ENCODE measurements around the gene FCHO2.

GRCh38 chr5:73126381-73126780 lies 170.5 kb downstream of the FCHO2 start:
- no peak for TF ChIP-seq CTCF (IDR thresholded peaks at IDR 0.05 in 2 of 3, conservative IDR thresholded peaks at IDR 0.05 in 1 of 3; ENCODE audit: control insufficient read depth in 2 of 3, extremely low read depth in 1 of 3, insufficient read depth in 1 of 3, low read depth in 3 of 3, low read length in 3 of 3)
- TF ChIP-seq SIN3A (IDR thresholded peaks at IDR 0.05; ENCODE audit: low read depth, low read length): no peak
- no peak for TF ChIP-seq RBBP5 (conservative IDR thresholded peaks at IDR 0.05)
- no peak for TF ChIP-seq GATAD2B (conservative IDR thresholded peaks at IDR 0.05; ENCODE audit: low read depth)
- no peak for TF ChIP-seq NRF1 (conservative IDR thresholded peaks at IDR 0.05; ENCODE audit: low read depth, low read length)
- no peak for TF ChIP-seq TAF1 (IDR thresholded peaks at IDR 0.05; ENCODE audit: borderline replicate concordance, low read depth, low read length)
- TF ChIP-seq FOXM1 (IDR thresholded peaks at IDR 0.05; ENCODE audit: low read depth, low read length): no peak

All from GM12878 (cell line).